Measurements from ENCODE around the gene CACTIN.

Gene CACTIN

GRCh38 chr19:3623716-3624115 lies 2.9 kb downstream of the CACTIN start:
- no peak for DNase-seq

DNA sequence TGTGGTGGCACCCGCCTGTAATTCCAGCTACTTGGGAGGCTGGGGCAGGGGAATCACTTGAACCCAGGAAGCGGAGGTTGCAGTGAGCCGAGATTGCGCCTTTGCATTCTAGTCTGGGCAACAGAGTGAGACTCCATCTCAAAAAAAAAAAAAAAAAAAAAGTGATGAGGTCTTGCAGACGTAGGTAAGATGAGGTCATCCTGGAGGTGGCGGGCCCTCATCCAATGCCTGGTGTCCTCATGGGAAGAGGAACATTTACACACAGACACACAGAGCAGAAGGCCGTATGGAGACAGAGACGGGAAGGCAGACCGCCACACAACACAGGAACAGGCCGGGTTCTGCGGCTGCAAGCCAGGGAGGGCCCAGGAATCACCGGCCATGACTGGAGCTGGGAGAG lies 4.4 kb downstream of the CACTIN start:
- DNase-seq = no peak

- DNase-seq = no peak
These were observed 4.9 kb downstream of the CACTIN start for GRCh38 chr19:3621689-3622088.

DNA sequence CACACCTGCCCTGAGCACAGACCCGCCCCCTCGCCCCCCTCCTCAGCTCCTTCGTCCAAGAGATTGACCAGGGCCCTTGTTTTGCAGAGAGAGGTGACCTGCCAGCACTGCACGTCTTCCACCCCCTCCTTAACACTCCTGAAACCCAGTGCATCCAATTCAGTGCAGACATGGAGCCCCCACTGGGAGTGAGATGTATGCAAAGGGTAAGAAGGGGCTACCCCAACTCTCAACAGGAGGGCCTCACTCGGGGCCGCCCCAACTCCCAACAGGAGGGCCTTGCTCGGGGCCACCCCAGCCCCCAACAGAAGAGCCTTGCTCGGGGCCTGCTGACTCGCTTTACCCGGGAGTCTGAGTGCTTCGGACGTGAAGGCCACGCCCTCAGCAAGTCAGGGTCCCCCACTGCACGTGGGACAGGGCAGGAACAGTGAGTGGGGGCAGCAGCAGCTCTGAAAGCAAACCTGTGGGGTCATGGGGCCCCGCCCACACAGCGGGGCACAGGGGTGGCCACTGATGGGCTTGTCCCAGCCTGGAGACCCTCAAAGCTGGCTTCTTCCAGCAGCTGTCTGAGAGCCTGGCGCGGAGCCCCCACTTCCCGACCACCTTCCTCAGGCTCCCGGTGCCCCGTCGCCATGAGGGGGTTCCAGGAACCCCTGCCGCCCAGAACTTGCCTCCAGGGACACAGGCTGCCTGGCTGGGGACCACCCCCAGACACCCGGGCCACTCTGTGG lies 5.6 kb downstream of the CACTIN start:
- DNase-seq = no peak

- DNase-seq = no peak
These were observed 6.3 kb downstream of the CACTIN start for GRCh38 chr19:3620145-3620816.

DNA sequence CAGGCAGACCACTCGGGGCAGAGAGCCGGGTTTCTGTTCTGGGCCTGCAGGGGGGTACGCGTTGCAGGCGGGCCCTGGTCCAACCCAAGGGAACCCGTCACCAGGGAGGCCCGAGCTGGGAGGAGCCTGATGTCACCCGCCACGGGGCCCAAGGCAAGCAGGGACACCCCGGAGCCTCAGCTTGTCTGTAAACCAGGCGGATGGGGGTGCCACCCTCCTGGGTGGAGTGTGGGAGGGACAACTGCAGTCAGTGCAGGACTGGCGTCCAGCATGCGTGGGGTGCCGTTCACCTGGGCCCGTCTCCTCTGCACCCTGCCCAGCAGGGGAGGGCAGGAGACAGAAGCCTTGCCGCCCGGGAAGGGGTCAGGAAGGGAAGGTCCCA lies 7.0 kb downstream of the CACTIN start:
- DNase-seq = no peak

DNA sequence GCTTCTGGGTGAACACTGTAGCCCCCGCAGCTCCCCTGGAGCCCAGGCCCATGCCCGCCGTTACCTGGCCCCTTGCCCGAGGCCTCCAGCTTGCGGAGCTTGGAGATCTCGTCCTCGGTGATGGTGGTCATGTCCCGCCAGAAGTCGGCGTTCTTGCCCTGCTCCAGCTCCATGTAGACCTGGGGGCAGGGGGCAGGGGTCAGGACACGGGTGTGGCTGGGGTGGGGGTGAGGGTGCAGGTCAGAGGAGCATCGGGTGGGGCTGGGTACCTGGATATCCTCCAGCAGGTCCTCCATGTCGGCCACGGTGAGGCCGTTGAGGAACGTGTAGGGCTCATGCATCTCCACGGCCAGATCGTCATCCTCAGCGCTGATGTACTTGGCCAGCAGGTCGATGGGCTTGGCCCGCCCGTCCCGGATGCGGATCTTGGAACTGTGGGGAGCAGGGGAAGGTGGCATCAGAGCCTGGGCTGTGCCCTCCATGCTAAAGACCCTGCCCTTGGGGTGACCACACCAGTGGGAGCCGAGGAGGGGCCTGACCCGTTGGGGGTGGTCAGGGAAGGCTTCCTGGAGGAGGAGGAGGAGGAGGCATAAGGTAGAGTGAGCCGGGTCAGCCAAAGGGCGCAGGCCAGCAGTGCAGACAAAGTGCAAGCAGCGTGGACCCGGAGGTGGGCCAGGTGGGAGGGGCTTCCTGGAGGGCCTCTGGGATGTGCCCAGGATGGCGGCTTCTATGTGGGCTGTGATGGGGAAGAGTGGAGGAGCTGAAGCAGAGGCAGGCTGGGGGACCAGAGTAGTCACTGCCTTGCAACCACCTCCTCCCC lies 7.6 kb downstream of the CACTIN start:
- DNase-seq = no peak

GRCh38 chr19:3618144-3618810 lies 8.3 kb downstream of the CACTIN start:
- peak; percentile 44 for DNase-seq

GRCh38 chr19:3617463-3617862 lies 9.1 kb downstream of the CACTIN start:
- peak; percentile 36 for DNase-seq

DNA sequence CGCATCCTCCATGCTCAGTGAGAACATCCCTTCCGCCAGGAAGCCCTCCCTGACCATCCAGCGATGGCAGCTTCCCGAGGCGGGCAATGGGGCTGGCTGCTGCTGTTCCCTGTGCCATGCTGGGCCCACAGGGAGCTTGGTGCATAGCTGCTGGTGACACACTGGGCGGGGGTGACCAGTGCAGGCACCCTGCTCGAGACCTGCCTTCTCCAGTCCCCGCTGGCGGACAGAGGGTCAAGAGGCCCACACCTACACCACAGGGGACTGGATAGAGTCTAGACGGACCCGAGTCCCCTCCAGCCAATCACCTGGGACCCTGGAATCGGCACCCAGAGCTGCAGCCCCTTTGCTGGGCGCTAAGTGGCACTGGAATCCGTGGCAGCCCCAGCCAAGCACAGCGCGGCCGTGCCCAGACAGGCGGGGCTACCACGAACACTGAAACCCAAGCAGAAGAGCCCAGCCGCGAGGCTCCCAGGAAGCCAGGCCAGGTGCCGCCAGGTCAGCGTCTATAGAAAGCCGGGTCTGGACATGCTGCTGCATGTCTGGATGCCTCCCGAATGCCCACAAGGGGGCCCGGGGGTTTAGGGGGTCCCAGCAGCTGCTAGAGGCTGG lies 11.0 kb downstream of the CACTIN start:
- no peak for DNase-seq

GRCh38 chr19:3614858-3615505 lies 11.6 kb downstream of the CACTIN start:
- no peak for DNase-seq

- DNase-seq = no peak
These were observed 12.6 kb downstream of the CACTIN start for GRCh38 chr19:3613818-3614661.

DNA sequence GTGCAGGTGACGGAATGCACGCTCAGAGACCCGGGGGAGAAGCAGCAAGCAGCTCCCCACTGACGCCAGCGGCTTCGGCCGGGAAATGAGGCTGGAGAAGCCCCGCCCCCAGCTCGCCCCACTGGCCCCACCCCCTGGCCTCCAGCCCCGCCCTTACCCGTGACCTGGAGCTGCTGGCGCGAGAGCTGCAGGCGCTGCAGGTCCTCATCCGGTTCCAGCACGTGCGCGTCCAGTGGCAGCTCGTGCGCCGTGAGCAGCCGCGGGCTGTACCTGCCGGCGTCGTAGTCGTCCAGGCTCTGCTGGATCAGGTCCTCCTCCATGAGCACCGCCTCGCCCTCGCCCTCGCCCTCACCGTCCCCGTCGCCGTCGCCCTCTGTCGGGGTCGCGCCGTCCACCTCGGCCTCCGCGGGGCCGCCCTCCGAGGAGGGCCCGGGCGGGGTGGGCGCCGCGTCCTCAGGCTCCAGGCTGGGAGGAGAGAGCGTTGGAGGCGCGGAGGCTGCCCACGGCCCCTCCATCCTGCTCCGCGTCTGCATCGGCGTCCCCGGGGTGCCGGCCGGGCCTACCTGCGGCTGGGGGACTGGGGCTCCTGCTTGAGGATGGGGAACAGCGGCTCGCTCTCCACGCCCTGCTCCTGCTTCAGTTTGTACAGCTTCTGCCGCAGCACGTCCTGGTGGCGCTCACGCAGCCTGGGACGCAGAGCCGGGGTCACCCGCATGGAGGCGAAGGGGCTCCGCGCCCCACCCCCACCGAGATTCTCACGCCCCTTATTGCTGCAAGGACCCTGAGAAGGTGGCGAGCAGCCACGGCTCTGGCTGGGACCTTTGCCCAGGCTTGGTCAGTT lies 13.5 kb downstream of the CACTIN start:
- no peak for DNase-seq

- no peak for DNase-seq
These were observed 14.3 kb downstream of the CACTIN start for GRCh38 chr19:3612330-3612729.

- no peak for DNase-seq
These were observed 14.7 kb downstream of the CACTIN start for GRCh38 chr19:3611841-3612240.

GRCh38 chr19:3610745-3611717 lies 15.6 kb downstream of the CACTIN start:
- no peak for DNase-seq

GRCh38 chr19:3609779-3610719 lies 16.5 kb downstream of the CACTIN start:
- DNase-seq = no peak

Measured in hematopoietic multipotent progenitor cell treated with erythropoietin and hydrocortisone succinate and interleukin-3 and kit ligand, for 8 days (in vitro differentiated cells).